HCT116 (cell line): ENCODE measurements around the gene DNMT3A. TPM values are rescaled to one million over a fixed set of nuclear protein-coding genes. Genes with fewer than 3 reads are reported as not detected.

ENCODE experiments used
- ATAC-seq: fragments of 200-7000 bp; cut with Tn5 transposase; 2 replicates; pipeline ENCODE4 v1.9.1; 2020; ENCODE audit warnings: mild to moderate bottlenecking, moderate library complexity
- BruUV-seq: library from RNA; stranded (reverse); fragments of 400-500 nt; replicated peaks from 2 replicates; lab custom pipeline; 2021; lab: Mats Ljungman, UMichigan
- CTCF ChIA-PET: fragments of 300-600 bp; sonication (Branson Sonifier 250); formaldehyde crosslinking; loops from one replicate; lab custom pipeline; 2021; ENCODE audit warnings: antibody characterized with exemption; lab: Charles Lee
- POLR2A ChIA-PET: fragments of 300-600, 350-600 bp; sonication (Branson Sonifier 250); formaldehyde crosslinking; loops from one replicate; lab custom pipeline; 2021; ENCODE audit warnings: antibody characterized with exemption; lab: Charles Lee
- RAD21 ChIA-PET, 2 experiments: fragments of 300-600 bp; sonication (Branson Sonifier 250); formaldehyde crosslinking; loops; one replicate each; lab custom pipeline; 2023; ENCODE audit warnings: low total read pairs in 2 of 2; ENCODE audit not compliant: uncharacterized antibody in 2 of 2, unreplicated experiment in 2 of 2, low non-redundant PET in 1 of 2; lab: Charles Lee
- DNase-seq: peaks from one replicate; pipeline ENCODE4 v3.0.0-alpha.2; 2010; ENCODE audit warnings: low read depth, low spot score
- H2AFZ ChIP-seq: fragments of 200-600 bp; shearing (Covaris generic), sonication (generic); 2 replicates; pipeline ENCODE4 v1.6.1; 2017; ENCODE audit warnings: low read depth, mixed run types, mixed read lengths, antibody characterized with exemption, low read length; ENCODE audit not compliant: poor library complexity, severe bottlenecking
- H3K27ac ChIP-seq: 2 replicates; pipeline ENCODE4 v1.5.1; 2012; ENCODE audit warnings: low read depth, low read length
- H3K27me3 ChIP-seq: fragments of 200-600 bp; sonication (generic); 2 replicates; pipeline ENCODE4 v1.6.1; 2016; ENCODE audit warnings: mixed run types, low read length, mixed read lengths; ENCODE audit not compliant: insufficient read depth
- H3K36me3 ChIP-seq, 2 experiments: fragments of 200-500 bp in 1 of 2; fragments of 200-600 bp in 1 of 2; sonication (Bioruptor generic) in 1 of 2; sonication (generic) in 1 of 2; 2 replicates each; pipeline versions ENCODE4 v1.5.1 to v1.6.1; 2014 to 2016; ENCODE audit warnings: low read length in 2 of 2, inconsistent platforms in 1 of 2, mixed read lengths in 1 of 2, mixed run types in 1 of 2; ENCODE audit not compliant: insufficient read depth in 2 of 2, control insufficient read depth in 1 of 2
- H3K4me1 ChIP-seq, 2 experiments: fragments of 200-600 bp in 1 of 2; sonication (generic) in 1 of 2; 2 replicates each; pipeline versions ENCODE4 v1.5.1 to v1.6.1; 2012 to 2017; ENCODE audit warnings: low read length in 2 of 2, inconsistent platforms in 1 of 2, mild to moderate bottlenecking in 1 of 2, mixed read lengths in 1 of 2, mixed run types in 1 of 2, moderate library complexity in 1 of 2; ENCODE audit not compliant: insufficient read depth in 2 of 2, control insufficient read depth in 1 of 2
- H3K4me2 ChIP-seq: fragments of 200-600 bp; sonication (generic); 2 replicates; pipeline ENCODE4 v1.6.1; 2017; ENCODE audit warnings: mixed run types, low read length, mixed read lengths
- H3K4me3 ChIP-seq, 2 experiments: fragments of 200-600 bp in 1 of 2; sonication (generic) in 1 of 2; replicated peaks in 1 of 2; 2 replicates each; pipeline ENCODE4 v1.5.1; 2011 to 2016; ENCODE audit warnings: low read length in 2 of 2, control low read depth in 1 of 2, low read depth in 1 of 2, mild to moderate bottlenecking in 1 of 2, mixed read lengths in 1 of 2, mixed run types in 1 of 2
- H3K79me2 ChIP-seq: fragments of 200-600 bp; sonication (generic); 2 replicates; pipeline ENCODE4 v1.6.1; 2017; ENCODE audit warnings: mild to moderate bottlenecking, mixed run types, low read length, moderate library complexity, mixed read lengths; ENCODE audit not compliant: insufficient read depth
- H3K9ac ChIP-seq: fragments of 200-600 bp; sonication (generic); 2 replicates; pipeline ENCODE4 v1.6.1; 2016; ENCODE audit warnings: low read length, mixed read lengths
- H3K9me2 ChIP-seq: fragments of 200-600 bp; sonication (generic), shearing (Covaris generic); 2 replicates; pipeline ENCODE4 v1.6.1; 2017; ENCODE audit warnings: mixed run types, mild to moderate bottlenecking, moderate library complexity; ENCODE audit not compliant: insufficient read depth
- H3K9me3 ChIP-seq, 2 experiments: fragments of 200-500 bp in 1 of 2; fragments of 200-600 bp in 1 of 2; sonication (Bioruptor generic) in 1 of 2; sonication (generic) in 1 of 2; 2 replicates each; pipeline ENCODE4 v1.6.1; 2014 to 2017; ENCODE audit warnings: low read length in 2 of 2, mixed read lengths in 2 of 2, inconsistent platforms in 1 of 2, low read depth in 1 of 2, mild to moderate bottlenecking in 1 of 2, mixed run types in 1 of 2, moderate library complexity in 1 of 2; ENCODE audit not compliant: control insufficient read depth in 1 of 2, insufficient read depth in 1 of 2
- H4K20me1 ChIP-seq: fragments of 200-600 bp; sonication (generic), shearing (Covaris generic); 2 replicates; pipeline ENCODE4 v1.6.1; 2017; ENCODE audit warnings: mixed run types, mild to moderate bottlenecking, moderate library complexity; ENCODE audit not compliant: insufficient read depth
- ATF3 ChIP-seq: IDR thresholded peaks from 2 replicates; pipeline ENCODE4 v1.6.1; 2012
- EZH2 ChIP-seq: fragments of 200-600 bp; sonication (generic); IDR thresholded peaks from 2 replicates; pipeline ENCODE4 v1.6.1; 2017; ENCODE audit warnings: antibody characterized with exemption, mixed run types
- FOSL1 ChIP-seq: IDR thresholded peaks from 2 replicates; pipeline ENCODE4 v1.6.1; 2012; ENCODE audit warnings: low read depth
- POLR2AphosphoS5 ChIP-seq: IDR thresholded peaks from 2 replicates; pipeline ENCODE4 v1.6.1; 2011; ENCODE audit warnings: mild to moderate bottlenecking, low read depth, low read length, moderate library complexity
- YY1 ChIP-seq: IDR thresholded peaks from 2 replicates; pipeline ENCODE4 v1.6.1; 2011; ENCODE audit warnings: low read length, low read depth, moderate library complexity, mild to moderate bottlenecking; ENCODE audit not compliant: insufficient replicate concordance; ENCODE audit errors: extremely low read depth
- intact Hi-C: fragments of 100-400 bp; cut with micrococcal nuclease; formaldehyde crosslinking; loops from 2 replicates; pipeline ENCODE4 v1.10.0; 2022
- total RNA-seq: library from RNA; stranded (reverse); gene quantifications from one replicate; pipeline ENCODE4 v1.2.1, GENCODE V29; 2021; ENCODE audit not compliant: unreplicated experiment
- TF ChIP-seq, protein P1 (sequence below): IDR thresholded peaks from 2 replicates; pipeline ENCODE4 v1.6.1; 2012
- TF ChIP-seq, protein P2 (sequence below), 3 experiments: fragments of 200-600 bp in 1 of 3; sonication (generic) in 1 of 3; IDR thresholded peaks in 2 of 3; conservative IDR thresholded peaks in 1 of 3; 2 replicates each; pipeline ENCODE4 v1.5.1; 2012 to 2017; ENCODE audit warnings: low read depth in 2 of 3, low read length in 2 of 3, antibody characterized with exemption in 1 of 3, borderline replicate concordance in 1 of 3, control low read depth in 1 of 3, mild to moderate bottlenecking in 1 of 3, mixed read lengths in 1 of 3, mixed run types in 1 of 3, moderate library complexity in 1 of 3; ENCODE audit not compliant: insufficient read depth in 1 of 3

The DNMT3A gene
- total RNA-seq, 1 experiment from 2014 or later = 14.3 TPM

DNA sequence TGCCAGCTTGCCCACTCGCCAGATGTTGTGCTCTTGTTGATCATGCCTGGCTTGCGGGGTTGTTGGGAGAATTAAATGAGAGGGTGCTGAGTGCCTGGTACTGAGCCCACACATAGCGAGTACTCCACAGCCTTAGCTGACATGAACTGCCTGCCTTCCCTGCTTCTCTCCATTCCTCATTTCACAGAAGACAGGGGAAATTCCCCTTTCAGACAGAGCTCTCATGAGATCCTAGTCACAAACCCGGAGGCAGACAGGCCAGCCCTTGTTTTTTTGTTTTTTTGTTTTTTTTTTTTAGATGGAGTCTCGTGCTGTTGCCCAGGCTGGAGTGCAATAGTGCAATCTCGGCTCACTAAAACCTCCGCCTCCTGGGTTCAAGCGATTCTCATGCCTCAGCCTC is 17.1 kb upstream of the DNMT3A start:
- H3K79me2 ChIP-seq = no peaks in the 10 kb centered on the region
- no peaks in the 10 kb centered on the region for H3K9me2 ChIP-seq
- TF ChIP-seq FOSL1 (no peak), ATF3 (no peak), YY1 (no peak), EZH2 (no peak), POLR2AphosphoS5 (no peak)
- TF ChIP-seq, protein P1, sequence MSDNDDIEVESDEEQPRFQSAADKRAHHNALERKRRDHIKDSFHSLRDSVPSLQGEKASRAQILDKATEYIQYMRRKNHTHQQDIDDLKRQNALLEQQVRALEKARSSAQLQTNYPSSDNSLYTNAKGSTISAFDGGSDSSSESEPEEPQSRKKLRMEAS = no peak
- TF ChIP-seq, protein P2, sequence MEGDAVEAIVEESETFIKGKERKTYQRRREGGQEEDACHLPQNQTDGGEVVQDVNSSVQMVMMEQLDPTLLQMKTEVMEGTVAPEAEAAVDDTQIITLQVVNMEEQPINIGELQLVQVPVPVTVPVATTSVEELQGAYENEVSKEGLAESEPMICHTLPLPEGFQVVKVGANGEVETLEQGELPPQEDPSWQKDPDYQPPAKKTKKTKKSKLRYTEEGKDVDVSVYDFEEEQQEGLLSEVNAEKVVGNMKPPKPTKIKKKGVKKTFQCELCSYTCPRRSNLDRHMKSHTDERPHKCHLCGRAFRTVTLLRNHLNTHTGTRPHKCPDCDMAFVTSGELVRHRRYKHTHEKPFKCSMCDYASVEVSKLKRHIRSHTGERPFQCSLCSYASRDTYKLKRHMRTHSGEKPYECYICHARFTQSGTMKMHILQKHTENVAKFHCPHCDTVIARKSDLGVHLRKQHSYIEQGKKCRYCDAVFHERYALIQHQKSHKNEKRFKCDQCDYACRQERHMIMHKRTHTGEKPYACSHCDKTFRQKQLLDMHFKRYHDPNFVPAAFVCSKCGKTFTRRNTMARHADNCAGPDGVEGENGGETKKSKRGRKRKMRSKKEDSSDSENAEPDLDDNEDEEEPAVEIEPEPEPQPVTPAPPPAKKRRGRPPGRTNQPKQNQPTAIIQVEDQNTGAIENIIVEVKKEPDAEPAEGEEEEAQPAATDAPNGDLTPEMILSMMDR (IDR thresholded peaks at IDR 0.05 in 2 of 3, conservative IDR thresholded peaks at IDR 0.05 in 1 of 3; ENCODE audit: borderline replicate concordance in 1 of 3, insufficient read depth in 1 of 3, low read depth in 2 of 3, low read length in 2 of 3) = no peak
- H3K4me3 ChIP-seq = no peak overlapping the region
- intact Hi-C loops = no loop called here
- no peak overlapping the region for H3K4me2 ChIP-seq
- H3K9me3 ChIP-seq = no peaks in the 10 kb centered on the region
- no peaks in the 10 kb centered on the region for H3K36me3 ChIP-seq
- H4K20me1 ChIP-seq = no peaks in the 10 kb centered on the region
- H3K9ac ChIP-seq = no peak overlapping the region
- H2AFZ ChIP-seq = no peak overlapping the region
- BruUV-seq = no TSS peak
- ATAC-seq (no peak), DNase-seq (no peak)
- no peaks in the 10 kb centered on the region for H3K27me3 ChIP-seq
- POLR2A ChIA-PET = interaction anchor here (0.6 kb wide), 1 partner anchor 1713 kb away, joined by 3 read pairs; no protein-coding TSS in a partner anchor
- no peak overlapping the region for H3K27ac ChIP-seq
- CTCF ChIA-PET = no interaction called here
- RAD21 ChIA-PET = no interaction called here
- H3K4me1 ChIP-seq = peaks cover 0 to 14% of the 10 kb centered on the region in 2 experiments; a peak in 2 of 4 replicates
